ENCODE data around the gene ACE. TPM values are rescaled to one million over a fixed set of nuclear protein-coding genes. Genes with fewer than 3 reads are reported as not detected.

Gene ACE
- total RNA-seq, 1 experiment from 2014 or later = 5.4 TPM

GRCh38 chr17:63515426-63515825 is 38.6 kb downstream of the ACE start:
- Histone ChIP-seq H4K91ac (ENCODE audit: insufficient read length, low read depth, low read length) (no peak overlapping the region), H2AFZ (ENCODE audit: low read length) (no peak overlapping the region), H3K9me3 (ENCODE audit: control insufficient read depth, low read depth, low read length) (no peaks in the 10 kb centered on the region), H2BK5ac (ENCODE audit: insufficient read length, low read length) (no peak overlapping the region), H4K8ac (replicated peaks; ENCODE audit: insufficient read length, low read depth, low read length) (no peak overlapping the region), H3K79me1 (ENCODE audit: insufficient read depth, low read depth, low read length, poor library complexity, severe bottlenecking) (no peaks in the 10 kb centered on the region), H3K4ac (ENCODE audit: low read depth, low read length) (no peak overlapping the region), H3K27ac (ENCODE audit: insufficient read length, low read depth, low read length) (no peak overlapping the region), H3K56ac (ENCODE audit: insufficient read length, low read depth, low read length) (no peak overlapping the region), H2AK5ac (ENCODE audit: insufficient read length, low read length) (no peak overlapping the region), H3K27me3 (ENCODE audit: insufficient read depth, low read length) (no peaks in the 10 kb centered on the region), H3K4me2 (ENCODE audit: insufficient read depth, insufficient read length, low read length) (no peak overlapping the region), H3K9ac (ENCODE audit: extremely low read depth, insufficient read length, low read length) (no peak overlapping the region), H2BK12ac (ENCODE audit: insufficient read length, low read depth, low read length) (no peak overlapping the region), H3K18ac (ENCODE audit: insufficient read length, low read depth, low read length) (no peak overlapping the region), H3K23ac (ENCODE audit: insufficient read length, low read depth, low read length) (no peak overlapping the region), H3K79me2 (ENCODE audit: insufficient read depth, low read length) (no peaks in the 10 kb centered on the region), H3K23me2 (ENCODE audit: insufficient read length, low read depth, low read length, poor library complexity, severe bottlenecking) (no peaks in the 10 kb centered on the region), H4K5ac (ENCODE audit: insufficient read length, low read depth, low read length) (no peak overlapping the region), H3T11ph (ENCODE audit: low read length) (no peak overlapping the region), H4K20me1 (ENCODE audit: control insufficient read depth, insufficient read depth, insufficient read length) (no peaks in the 10 kb centered on the region), H3K4me1 (ENCODE audit: insufficient read depth, low read length) (0 out of 2 replicates have a peak, but pooled peaks cover 1% of the 10 kb centered on the region), H2BK15ac (ENCODE audit: low read depth, low read length) (no peak overlapping the region), H3K14ac (ENCODE audit: insufficient read depth, low read length) (no peak overlapping the region), H2BK20ac (ENCODE audit: low read depth, low read length, poor library complexity, severe bottlenecking) (no peak overlapping the region), H2BK120ac (ENCODE audit: low read depth, low read length, poor library complexity, severe bottlenecking) (no peak overlapping the region)
- H3K27ac Mint-ChIP-seq = no peak overlapping the region
- peaks cover 3 to 4% of the 10 kb centered on the region in 2 experiments for H3K4me1 Mint-ChIP-seq
- H3K27me3 Mint-ChIP-seq (ENCODE audit: low read depth) = peaks cover 7% of the 10 kb centered on the region; the same call in 1 of the 2 replicates
- H3K4me3 Mint-ChIP-seq = no peak overlapping the region
- no peak for TF ChIP-seq CTCF (conservative IDR thresholded peaks at IDR 0.05)
- no peak for DNase-seq
- no CpG with 5 or more reads among the region's 1 CpG for WGBS (ENCODE audit: extremely low coverage, insufficient read length, low lambda C conversion rate)
- no peaks in the 10 kb centered on the region for H3K36me3 Mint-ChIP-seq (ENCODE audit: insufficient read depth in 1 of 3, low read depth in 3 of 3)
- H3K9me3 Mint-ChIP-seq = no peaks in the 10 kb centered on the region

All from H9 (cell line).